HepG2 (cell line): ENCODE data around the gene RPL6. TPM values are rescaled to one million over a fixed set of nuclear protein-coding genes. Genes with fewer than 3 reads are reported as not detected.

Experiments used
- ARID4A ChIP-seq: sonication (generic); formaldehyde crosslinking; IDR thresholded peaks from 2 replicates; pipeline ENCODE4 v1.5.0; 2020; ENCODE audit warnings: mild to moderate bottlenecking, missing genetic modification reagents, borderline replicate concordance
- DBP ChIP-seq: sonication (generic); formaldehyde crosslinking; IDR thresholded peaks from 2 replicates; pipeline ENCODE4 v1.4.0; 2020; ENCODE audit warnings: missing genetic modification reagents; ENCODE audit errors: not compliant biosample characterization
- DNMT1 ChIP-seq: sonication (generic); formaldehyde crosslinking; IDR thresholded peaks from 2 replicates; pipeline ENCODE4 v1.5.1; 2020; ENCODE audit warnings: mild to moderate bottlenecking, missing genetic modification reagents
- HCFC1 ChIP-seq: fragments of 150-350 bp; IDR thresholded peaks from 2 replicates; pipeline ENCODE4 v1.6.1; 2014; ENCODE audit warnings: low read depth, low read length
- MIXL1 ChIP-seq: IDR thresholded peaks from 2 replicates; pipeline ENCODE4 v1.6.1; 2016
- MTF1 ChIP-seq: sonication (generic); formaldehyde crosslinking; IDR thresholded peaks from 2 replicates; pipeline ENCODE4 v1.5.0; 2020; ENCODE audit warnings: missing genetic modification reagents
- MXD3 ChIP-seq: IDR thresholded peaks from 2 replicates; pipeline ENCODE4 v1.6.1; 2016; ENCODE audit warnings: mild to moderate bottlenecking, missing biosample characterization, missing genetic modification reagents
- NCOR1 ChIP-seq: fragments of 200-600 bp; sonication (generic); IDR thresholded peaks from 2 replicates; pipeline ENCODE4 v1.7.0; 2017; ENCODE audit warnings: antibody characterized with exemption, low read length, borderline replicate concordance
- POLR2AphosphoS5 ChIP-seq: IDR thresholded peaks from 2 replicates; pipeline ENCODE4 v1.6.1; 2012; ENCODE audit warnings: low read depth, low read length
- RFXANK ChIP-seq: IDR thresholded peaks from 2 replicates; pipeline ENCODE4 v1.6.1; 2016
- SSRP1 ChIP-seq: IDR thresholded peaks from 2 replicates; pipeline ENCODE4 v1.6.1; 2016; ENCODE audit warnings: control low read depth
- TSC22D2 ChIP-seq: sonication (generic); formaldehyde crosslinking; IDR thresholded peaks from 2 replicates; pipeline ENCODE4 v1.5.1; 2020; ENCODE audit warnings: missing genetic modification reagents, mild to moderate bottlenecking, borderline replicate concordance
- ZNF263 ChIP-seq: sonication (generic); formaldehyde crosslinking; IDR thresholded peaks from 2 replicates; pipeline ENCODE4 v1.4.0; 2020; ENCODE audit warnings: missing genetic modification reagents
- ZNF556 ChIP-seq: sonication (generic); formaldehyde crosslinking; IDR thresholded peaks from 2 replicates; pipeline ENCODE4 v1.4.0; 2020; ENCODE audit warnings: mild to moderate bottlenecking, missing genetic modification reagents, borderline replicate concordance
- ZNF564 ChIP-seq: sonication (generic); formaldehyde crosslinking; IDR thresholded peaks from 2 replicates; pipeline ENCODE4 v1.8.1; 2023; ENCODE audit warnings: mild to moderate bottlenecking, missing genetic modification reagents
- ZNF616 ChIP-seq: sonication (generic); formaldehyde crosslinking; IDR thresholded peaks from 2 replicates; pipeline ENCODE4 v1.5.0; 2020; ENCODE audit warnings: low read depth, mild to moderate bottlenecking, missing genetic modification reagents
- ZNF670 ChIP-seq: sonication (generic); formaldehyde crosslinking; IDR thresholded peaks from 2 replicates; pipeline ENCODE4 v1.8.0; 2022; ENCODE audit warnings: mild to moderate bottlenecking, missing genetic modification reagents, borderline replicate concordance
- ZNF879 ChIP-seq: sonication (generic); formaldehyde crosslinking; IDR thresholded peaks from 2 replicates; pipeline ENCODE4 v1.8.1; 2023; ENCODE audit warnings: missing genetic modification reagents
- polyA plus RNA-seq, 8 experiments: library from polyadenylated mRNA; depleted of rRNA in 3 of 8; stranded (reverse) in 7 of 8; unstranded in 1 of 8; fragments of >200 nt; fragmentation: Illumina TruSeq in 4 of 8; extraction: Trizol in 4 of 8; gene quantifications; 2 replicates each; pipeline versions ENCODE4 v1.2.1 to v1.2.3, GENCODE V29; 2011 to 2016; ENCODE audit warnings: low read depth in 4 of 8, missing spikeins in 1 of 8, mixed read lengths in 1 of 8; ENCODE audit not compliant: insufficient read depth in 1 of 8
- total RNA-seq, 5 experiments: library from RNA; depleted of rRNA; stranded (reverse); fragments of >200 nt; fragmentation: Illumina TruSeq; extraction: Trizol; gene quantifications; 2 replicates each; pipeline ENCODE4 v1.2.3, GENCODE V29; 2016; ENCODE audit warnings: low read depth in 1 of 5
- TF ChIP-seq, protein P1 (sequence below): IDR thresholded peaks from 2 replicates; pipeline ENCODE4 v1.6.1; 2018; ENCODE audit warnings: missing genetic modification reagents
- TF ChIP-seq, protein P2 (sequence below): IDR thresholded peaks from 2 replicates; pipeline ENCODE4 v1.6.1; 2012; ENCODE audit warnings: low read length, improper control_type of control experiment

Gene RPL6
- total and polyA plus RNA-seq, 2 of the 13 experiments (the other 11 are each of a cell fraction or from before 2014, with no cell fraction given) = 1,551 to 1,719 TPM

DNA sequence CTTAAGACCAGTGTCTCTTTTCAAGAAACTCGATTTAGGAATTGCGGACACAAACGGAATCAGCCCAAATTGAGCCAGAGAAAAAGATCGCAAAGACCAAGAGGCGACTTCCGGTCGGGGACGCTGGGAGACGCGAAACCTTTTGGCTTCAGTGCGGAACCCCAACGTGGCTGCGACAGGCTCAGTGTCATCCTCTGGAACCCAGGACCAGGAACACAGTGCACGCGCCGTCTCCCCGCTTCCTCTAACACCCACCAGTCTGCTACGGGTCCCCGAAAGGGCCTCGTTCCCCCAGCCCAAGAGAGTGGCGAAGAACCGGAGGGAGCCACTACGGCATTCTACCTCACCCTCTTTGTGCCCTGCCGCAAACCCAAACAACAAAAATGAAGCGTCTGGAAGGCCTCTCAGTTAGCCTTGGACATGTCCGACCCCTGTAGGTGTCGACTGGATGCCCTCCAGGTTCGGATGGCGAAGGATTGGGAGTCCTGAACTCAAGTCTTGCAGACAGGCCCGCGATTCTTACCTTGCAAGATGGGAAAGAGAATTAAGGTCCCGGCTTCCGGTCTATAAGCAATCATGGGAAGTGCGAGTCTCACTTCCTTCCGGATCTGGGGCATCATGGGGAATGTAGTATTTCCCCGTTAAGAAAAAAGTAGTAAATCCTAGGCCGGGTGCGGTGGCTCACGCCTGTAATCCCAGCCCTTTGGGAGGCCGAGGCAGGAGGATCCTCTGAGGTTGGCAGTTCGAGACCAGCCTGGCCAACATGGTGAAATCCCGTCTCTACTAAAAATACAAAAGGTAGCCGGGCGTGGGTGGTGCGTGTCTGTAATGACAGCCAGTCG is at the start of gene RPL6 (continued):
- TF ChIP-seq MXD3 (CRISPR knock-in tag) (peak; percentile 81; the same call in 1 of the 2 replicates), POLR2AphosphoS5 (peak; percentile 99), SSRP1 (CRISPR knock-in tag) (peak; percentile 75; the same call in 1 of the 2 replicates), RFXANK (no peak), TSC22D2 (CRISPR knock-in tag) (peak; percentile 51; the same call in 1 of the 2 replicates), DNMT1 (no peak), ZNF670 (CRISPR knock-in tag) (peak; percentile 56; the same call in 1 of the 2 replicates), ZNF616 (CRISPR knock-in tag) (peak; percentile 80; the same call in 1 of the 2 replicates), ZNF564 (CRISPR knock-in tag) (peak; percentile 68; the same call in 1 of the 2 replicates), ARID4A (CRISPR knock-in tag) (peak; percentile 81), MIXL1 (CRISPR knock-in tag) (no peak), MTF1 (no peak), ZNF263 (CRISPR knock-in tag) (peak; percentile 35; the same call in 1 of the 2 replicates), ZNF556 (CRISPR knock-in tag) (0 out of 2 replicates have a peak, but pooled peaks have one; percentile 69), ZNF879 (CRISPR knock-in tag) (no peak), HCFC1 (peak; percentile 83), NCOR1 (peak; percentile 50; the same call in 1 of the 2 replicates), DBP (CRISPR knock-in tag) (peak; percentile 35)
- TF ChIP-seq, protein P1, sequence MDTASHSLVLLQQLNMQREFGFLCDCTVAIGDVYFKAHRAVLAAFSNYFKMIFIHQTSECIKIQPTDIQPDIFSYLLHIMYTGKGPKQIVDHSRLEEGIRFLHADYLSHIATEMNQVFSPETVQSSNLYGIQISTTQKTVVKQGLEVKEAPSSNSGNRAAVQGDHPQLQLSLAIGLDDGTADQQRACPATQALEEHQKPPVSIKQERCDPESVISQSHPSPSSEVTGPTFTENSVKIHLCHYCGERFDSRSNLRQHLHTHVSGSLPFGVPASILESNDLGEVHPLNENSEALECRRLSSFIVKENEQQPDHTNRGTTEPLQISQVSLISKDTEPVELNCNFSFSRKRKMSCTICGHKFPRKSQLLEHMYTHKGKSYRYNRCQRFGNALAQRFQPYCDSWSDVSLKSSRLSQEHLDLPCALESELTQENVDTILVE = no peak
- TF ChIP-seq, protein P2, sequence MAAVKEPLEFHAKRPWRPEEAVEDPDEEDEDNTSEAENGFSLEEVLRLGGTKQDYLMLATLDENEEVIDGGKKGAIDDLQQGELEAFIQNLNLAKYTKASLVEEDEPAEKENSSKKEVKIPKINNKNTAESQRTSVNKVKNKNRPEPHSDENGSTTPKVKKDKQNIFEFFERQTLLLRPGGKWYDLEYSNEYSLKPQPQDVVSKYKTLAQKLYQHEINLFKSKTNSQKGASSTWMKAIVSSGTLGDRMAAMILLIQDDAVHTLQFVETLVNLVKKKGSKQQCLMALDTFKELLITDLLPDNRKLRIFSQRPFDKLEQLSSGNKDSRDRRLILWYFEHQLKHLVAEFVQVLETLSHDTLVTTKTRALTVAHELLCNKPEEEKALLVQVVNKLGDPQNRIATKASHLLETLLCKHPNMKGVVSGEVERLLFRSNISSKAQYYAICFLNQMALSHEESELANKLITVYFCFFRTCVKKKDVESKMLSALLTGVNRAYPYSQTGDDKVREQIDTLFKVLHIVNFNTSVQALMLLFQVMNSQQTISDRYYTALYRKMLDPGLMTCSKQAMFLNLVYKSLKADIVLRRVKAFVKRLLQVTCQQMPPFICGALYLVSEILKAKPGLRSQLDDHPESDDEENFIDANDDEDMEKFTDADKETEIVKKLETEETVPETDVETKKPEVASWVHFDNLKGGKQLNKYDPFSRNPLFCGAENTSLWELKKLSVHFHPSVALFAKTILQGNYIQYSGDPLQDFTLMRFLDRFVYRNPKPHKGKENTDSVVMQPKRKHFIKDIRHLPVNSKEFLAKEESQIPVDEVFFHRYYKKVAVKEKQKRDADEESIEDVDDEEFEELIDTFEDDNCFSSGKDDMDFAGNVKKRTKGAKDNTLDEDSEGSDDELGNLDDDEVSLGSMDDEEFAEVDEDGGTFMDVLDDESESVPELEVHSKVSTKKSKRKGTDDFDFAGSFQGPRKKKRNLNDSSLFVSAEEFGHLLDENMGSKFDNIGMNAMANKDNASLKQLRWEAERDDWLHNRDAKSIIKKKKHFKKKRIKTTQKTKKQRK = no peak
